Endothelial cell (in vitro differentiated cells): ENCODE measurements around the gene NEK4. TPM values are rescaled to one million over a fixed set of nuclear protein-coding genes. Genes with fewer than 3 reads are reported as not detected.

Experiments used
- DNase-seq: peaks from one replicate; pipeline ENCODE4 v3.0.0; 2021; ENCODE audit warnings: low spot score
- H3K27ac Mint-ChIP-seq: one replicate; pipeline ENCODE4 v1.8.0; 2021; ENCODE audit warnings: mixed read lengths, inconsistent platforms; ENCODE audit not compliant: unreplicated experiment
- H3K27me3 Mint-ChIP-seq: one replicate; pipeline ENCODE4 v1.8.0; 2021; ENCODE audit warnings: mild to moderate bottlenecking, moderate library complexity, mixed read lengths, inconsistent platforms; ENCODE audit not compliant: unreplicated experiment
- H3K36me3 Mint-ChIP-seq: one replicate; pipeline ENCODE4 v1.8.0; 2021; ENCODE audit warnings: mild to moderate bottlenecking, low read depth, mixed read lengths, inconsistent platforms; ENCODE audit not compliant: unreplicated experiment
- H3K4me1 Mint-ChIP-seq: one replicate; pipeline ENCODE4 v1.8.0; 2021; ENCODE audit warnings: mild to moderate bottlenecking, mixed read lengths, inconsistent platforms; ENCODE audit not compliant: unreplicated experiment
- H3K4me3 Mint-ChIP-seq: one replicate; pipeline ENCODE4 v1.8.0; 2021; ENCODE audit warnings: mild to moderate bottlenecking, mixed read lengths, inconsistent platforms; ENCODE audit not compliant: unreplicated experiment
- H3K9me3 Mint-ChIP-seq: one replicate; pipeline ENCODE4 v1.8.0; 2021; ENCODE audit warnings: mixed read lengths, inconsistent platforms; ENCODE audit not compliant: unreplicated experiment
- total RNA-seq: library from RNA; stranded (reverse); fragmentation: NEBNext Ultra II Directional; extraction: Animal tissue kit (Norgen Biotek cat#: 25700); gene quantifications from one replicate; pipeline ENCODE4 v1.2.1, GENCODE V29; 2021; ENCODE audit not compliant: unreplicated experiment
- TF ChIP-seq, protein P1 (sequence below): fragments of 200-600 bp; sonication (generic); IDR thresholded peaks from one replicate; pipeline ENCODE4 v1.5.0; 2021; ENCODE audit warnings: antibody characterized with exemption; ENCODE audit not compliant: unreplicated experiment

The NEK4 gene
- total RNA-seq, 1 donor from 2014 or later = 16.9 TPM

GRCh38 chr3:52816199-52816598, 45.5 kb upstream of the NEK4 start:
- Mint-ChIP-seq H3K27me3 (peaks cover 3% of the 10 kb centered on the region), H3K27ac (no peak overlapping the region), H3K4me1 (peaks cover 4% of the 10 kb centered on the region), H3K36me3 (no peaks in the 10 kb centered on the region), H3K9me3 (no peaks in the 10 kb centered on the region), H3K4me3 (no peak overlapping the region)
- TF ChIP-seq, protein P1, sequence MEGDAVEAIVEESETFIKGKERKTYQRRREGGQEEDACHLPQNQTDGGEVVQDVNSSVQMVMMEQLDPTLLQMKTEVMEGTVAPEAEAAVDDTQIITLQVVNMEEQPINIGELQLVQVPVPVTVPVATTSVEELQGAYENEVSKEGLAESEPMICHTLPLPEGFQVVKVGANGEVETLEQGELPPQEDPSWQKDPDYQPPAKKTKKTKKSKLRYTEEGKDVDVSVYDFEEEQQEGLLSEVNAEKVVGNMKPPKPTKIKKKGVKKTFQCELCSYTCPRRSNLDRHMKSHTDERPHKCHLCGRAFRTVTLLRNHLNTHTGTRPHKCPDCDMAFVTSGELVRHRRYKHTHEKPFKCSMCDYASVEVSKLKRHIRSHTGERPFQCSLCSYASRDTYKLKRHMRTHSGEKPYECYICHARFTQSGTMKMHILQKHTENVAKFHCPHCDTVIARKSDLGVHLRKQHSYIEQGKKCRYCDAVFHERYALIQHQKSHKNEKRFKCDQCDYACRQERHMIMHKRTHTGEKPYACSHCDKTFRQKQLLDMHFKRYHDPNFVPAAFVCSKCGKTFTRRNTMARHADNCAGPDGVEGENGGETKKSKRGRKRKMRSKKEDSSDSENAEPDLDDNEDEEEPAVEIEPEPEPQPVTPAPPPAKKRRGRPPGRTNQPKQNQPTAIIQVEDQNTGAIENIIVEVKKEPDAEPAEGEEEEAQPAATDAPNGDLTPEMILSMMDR = no peak
- DNase-seq = no peak

DNA sequence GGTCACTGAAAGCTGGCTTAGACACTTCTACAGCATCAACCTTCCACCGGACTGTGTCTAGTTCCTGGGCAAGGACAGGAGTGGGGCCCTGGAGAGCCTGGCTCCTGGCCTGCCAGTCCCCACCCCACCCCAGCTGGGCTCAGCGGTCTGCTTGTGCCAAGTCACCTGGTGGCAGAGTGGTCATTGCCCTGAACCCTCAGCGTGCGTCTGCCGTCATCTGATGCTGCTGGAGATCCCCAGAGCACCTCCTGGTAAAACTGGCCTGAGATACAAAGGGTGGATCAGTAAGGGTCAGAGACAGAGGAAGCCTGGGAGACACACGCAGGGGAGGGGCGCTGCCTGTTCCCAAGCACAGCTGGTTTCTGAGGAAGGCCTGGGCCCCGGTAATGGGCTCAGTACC, 43.1 kb upstream of the NEK4 start:
- DNase-seq = no peak
- Mint-ChIP-seq H3K27ac (no peak overlapping the region), H3K9me3 (no peaks in the 10 kb centered on the region), H3K4me3 (no peak overlapping the region), H3K4me1 (peaks cover 4% of the 10 kb centered on the region), H3K36me3 (no peaks in the 10 kb centered on the region), H3K27me3 (peaks cover under 1% of the 10 kb centered on the region)
- TF ChIP-seq, protein P1 = no peak

GRCh38 chr3:52811452-52812011, 40.8 kb upstream of the NEK4 start:
- Mint-ChIP-seq H3K36me3 (no peaks in the 10 kb centered on the region), H3K4me3 (no peak overlapping the region), H3K27me3 (peaks cover 3% of the 10 kb centered on the region), H3K9me3 (no peaks in the 10 kb centered on the region), H3K4me1 (no peaks in the 10 kb centered on the region), H3K27ac (no peak overlapping the region)
- TF ChIP-seq, protein P1 = no peak
- no peak for DNase-seq

DNA sequence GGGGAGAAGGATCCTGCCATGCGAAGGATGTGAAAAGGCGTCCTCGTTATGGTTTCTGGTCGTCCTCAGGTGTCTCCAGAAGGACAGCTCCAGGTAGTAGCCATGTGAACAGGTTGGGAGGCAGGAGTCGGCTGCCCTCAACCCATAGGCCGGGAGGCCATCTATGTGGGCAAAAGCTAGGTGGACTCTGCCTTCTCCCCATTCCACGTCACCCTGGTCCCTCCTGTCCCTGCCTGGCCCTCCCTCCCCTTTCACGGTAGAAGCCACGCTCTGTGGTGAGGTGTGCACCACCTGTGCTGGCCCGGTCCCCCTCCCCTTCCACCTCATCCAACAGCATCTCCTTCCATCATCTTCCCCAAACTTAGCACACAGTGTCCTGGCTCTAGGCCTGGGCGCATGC, 40.2 kb upstream of the NEK4 start:
- Mint-ChIP-seq H3K4me3 (no peak overlapping the region), H3K27ac (no peak overlapping the region), H3K9me3 (no peaks in the 10 kb centered on the region), H3K36me3 (no peaks in the 10 kb centered on the region), H3K4me1 (no peaks in the 10 kb centered on the region), H3K27me3 (peaks cover 3% of the 10 kb centered on the region)
- no peak for DNase-seq
- TF ChIP-seq, protein P1 = no peak

GRCh38 chr3:52809662-52810377, 39.1 kb upstream of the NEK4 start:
- TF ChIP-seq, protein P1 = no peak
- H3K27me3 Mint-ChIP-seq = peaks cover 5% of the 10 kb centered on the region
- no peak overlapping the region for H3K27ac Mint-ChIP-seq
- no peaks in the 10 kb centered on the region for H3K4me1 Mint-ChIP-seq
- no peak for DNase-seq
- H3K36me3 Mint-ChIP-seq = no peaks in the 10 kb centered on the region
- no peak overlapping the region for H3K4me3 Mint-ChIP-seq
- H3K9me3 Mint-ChIP-seq = no peaks in the 10 kb centered on the region
